Peyer's patch (tissue), 4 donors: ENCODE data around the gene RCOR1.

Source experiments
- CTCF ChIP-seq, 6 experiments: fragments of 450-650 bp in 4 of 6; fragments of 200-600 bp in 2 of 6; sonication (generic) in 1 of 6; IDR thresholded peaks; one replicate each; pipeline ENCODE4 v1.5.1; 2017 to 2019; ENCODE audit warnings: antibody characterized with exemption in 6 of 6, mild to moderate bottlenecking in 3 of 6, moderate library complexity in 1 of 6
- POLR2A ChIP-seq, 2 donors: fragments of 450-650 bp; IDR thresholded peaks; one replicate each; pipeline ENCODE4 v1.5.1; 2017; ENCODE audit warnings: antibody characterized with exemption in 2 of 2, mild to moderate bottlenecking in 2 of 2, moderate library complexity in 2 of 2

GRCh38 chr14:102692334-102692733 lies 99.9 kb downstream of the RCOR1 start:
- TF ChIP-seq CTCF (IDR thresholded peaks at IDR 0.05) (no peak), POLR2A (IDR thresholded peaks at IDR 0.05) (no peak)
